Measurements from ENCODE around the gene TLR8.

DNA sequence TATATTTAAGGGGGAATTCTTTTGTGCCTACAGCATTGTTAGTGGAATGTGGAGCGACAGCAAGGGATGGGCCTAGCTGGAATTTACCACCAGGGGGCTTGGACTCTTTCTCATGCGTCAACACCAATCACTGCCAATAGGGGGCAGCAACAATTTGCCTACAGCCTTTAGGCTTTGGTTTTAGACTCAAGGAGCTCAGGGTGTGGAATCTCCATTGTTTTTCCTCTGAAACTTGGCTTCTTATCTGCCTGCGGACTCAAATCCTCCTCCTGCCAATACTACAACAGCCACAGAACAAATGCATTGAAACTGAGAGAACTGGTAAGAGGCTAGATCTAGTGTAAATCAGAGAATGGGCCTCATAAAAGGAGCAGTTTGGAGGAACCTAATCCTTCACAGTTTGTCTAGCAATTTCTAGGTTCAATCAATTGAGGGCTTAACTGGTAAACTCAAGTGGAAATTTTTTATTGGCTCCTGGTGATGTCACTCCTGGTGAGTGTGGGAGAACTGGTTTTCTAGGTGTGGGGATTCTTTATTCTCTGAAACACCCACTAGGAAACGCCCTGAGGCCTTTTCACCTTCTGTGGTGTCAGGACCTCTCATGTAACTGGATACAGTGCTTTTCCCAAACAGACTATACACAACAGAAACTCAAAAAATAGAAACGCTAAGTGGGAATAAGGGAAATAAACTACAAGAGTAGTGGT is 40.6 kb downstream of the TLR8 start:
- TF ChIP-seq, protein P1, sequence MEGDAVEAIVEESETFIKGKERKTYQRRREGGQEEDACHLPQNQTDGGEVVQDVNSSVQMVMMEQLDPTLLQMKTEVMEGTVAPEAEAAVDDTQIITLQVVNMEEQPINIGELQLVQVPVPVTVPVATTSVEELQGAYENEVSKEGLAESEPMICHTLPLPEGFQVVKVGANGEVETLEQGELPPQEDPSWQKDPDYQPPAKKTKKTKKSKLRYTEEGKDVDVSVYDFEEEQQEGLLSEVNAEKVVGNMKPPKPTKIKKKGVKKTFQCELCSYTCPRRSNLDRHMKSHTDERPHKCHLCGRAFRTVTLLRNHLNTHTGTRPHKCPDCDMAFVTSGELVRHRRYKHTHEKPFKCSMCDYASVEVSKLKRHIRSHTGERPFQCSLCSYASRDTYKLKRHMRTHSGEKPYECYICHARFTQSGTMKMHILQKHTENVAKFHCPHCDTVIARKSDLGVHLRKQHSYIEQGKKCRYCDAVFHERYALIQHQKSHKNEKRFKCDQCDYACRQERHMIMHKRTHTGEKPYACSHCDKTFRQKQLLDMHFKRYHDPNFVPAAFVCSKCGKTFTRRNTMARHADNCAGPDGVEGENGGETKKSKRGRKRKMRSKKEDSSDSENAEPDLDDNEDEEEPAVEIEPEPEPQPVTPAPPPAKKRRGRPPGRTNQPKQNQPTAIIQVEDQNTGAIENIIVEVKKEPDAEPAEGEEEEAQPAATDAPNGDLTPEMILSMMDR (IDR thresholded peaks at IDR 0.05), result peak; percentile 94 to 99 (median 96)
- no peak for TF ChIP-seq POLR2A (IDR thresholded peaks at IDR 0.05)
